Lung (tissue), 12 donors: ENCODE results near the gene PRR16. TPM values are rescaled to one million over a fixed set of nuclear protein-coding genes. Genes with fewer than 3 reads are reported as not detected.

Experiments
- ATAC-seq: fragments of 200-7000 bp; cut with Tn5 transposase; one replicate; pipeline ENCODE4 v1.9.1; 2020; ENCODE audit warnings: moderate number of reproducible peaks; ENCODE audit not compliant: insufficient read depth, low FRiP score
- DNase-seq, 3 donors: peaks; one replicate each; pipeline ENCODE4 v3.0.0-alpha.2; 2013 to 2017
- H3K27ac ChIP-seq, 2 donors: one replicate each; pipeline ENCODE4 v1.5.1; 2013; ENCODE audit warnings: mild to moderate bottlenecking in 2 of 2, moderate library complexity in 2 of 2, control low read depth in 1 of 2, inconsistent platforms in 1 of 2, low read depth in 1 of 2, low read length in 1 of 2
- H3K27me3 ChIP-seq, 3 donors: one replicate each; pipeline ENCODE4 v1.5.1; 2013; ENCODE audit warnings: low read length in 2 of 3; ENCODE audit not compliant: control insufficient read depth in 3 of 3, insufficient read depth in 3 of 3
- H3K36me3 ChIP-seq, 4 donors: one replicate each; pipeline ENCODE4 v1.5.1; 2013; ENCODE audit warnings: low read length in 4 of 4, mild to moderate bottlenecking in 1 of 4, moderate library complexity in 1 of 4; ENCODE audit not compliant: control insufficient read depth in 4 of 4, insufficient read depth in 4 of 4
- H3K4me1 ChIP-seq, 5 donors: one replicate each; pipeline ENCODE4 v1.5.1; 2013; ENCODE audit warnings: low read length in 5 of 5, mild to moderate bottlenecking in 2 of 5, moderate library complexity in 1 of 5; ENCODE audit not compliant: control insufficient read depth in 5 of 5, insufficient read depth in 5 of 5
- H3K4me3 ChIP-seq: one replicate; pipeline ENCODE4 v1.5.1; 2013; ENCODE audit warnings: mild to moderate bottlenecking, control low read depth, moderate library complexity
- H3K9ac ChIP-seq, 2 donors: one replicate each; pipeline ENCODE4 v1.5.1; 2013; ENCODE audit warnings: low read length in 2 of 2, control low read depth in 1 of 2; ENCODE audit not compliant: insufficient read depth in 1 of 2
- H3K9me3 ChIP-seq, 4 donors: one replicate each; pipeline ENCODE4 v1.5.1; 2013; ENCODE audit warnings: low read length in 3 of 4, mild to moderate bottlenecking in 1 of 4, moderate library complexity in 1 of 4; ENCODE audit not compliant: control insufficient read depth in 4 of 4, insufficient read depth in 3 of 4
- WGBS, 2 donors: extraction: QIAGEN DNeasy Blood & Tissue Kit; methylation state at CpG; one replicate each; pipeline ENCODE4 v1.1.7; 2013; 5-methylcytosine and 5-hydroxymethylcytosine counted together
- polyA plus RNA-seq, 2 donors: library from polyadenylated mRNA; stranded (reverse); fragments of 200-250 nt; gene quantifications; one replicate each; pipeline ENCODE4 v1.2.1, GENCODE V29; 2013
- total RNA-seq, 2 donors: library from RNA; depleted of rRNA in 1 of 2; stranded (reverse); fragments of >200 nt in 1 of 2; gene quantifications; one replicate each; pipeline ENCODE4 v1.2.1, GENCODE V29; 2014 to 2021
- TF ChIP-seq, protein P1 (sequence below): IDR thresholded peaks from 2 replicates; pipeline ENCODE4 v1.5.1; 2012; ENCODE audit warnings: mild to moderate bottlenecking; ENCODE audit errors: control extremely low read depth, extremely low read depth
- donor health status: control.
- donor health status: control.
- donor health status: Bipolar disorder and iron deficiency.
- donor health status: healthy.
- donor health status: DM: yes; HTN: yes; CAD: no.

PRR16 gene
- total and polyA plus RNA-seq, 4 donors: 1.1 to 6.6 (median 5.9) TPM

GRCh38 chr5:120602033-120602432, 137.9 kb downstream of the PRR16 start:
- Histone ChIP-seq H3K4me3 (no peak overlapping the region), H3K4me1 (peaks cover 0 to 2% (median 0%) of the 10 kb centered on the region in 5 donors), H3K9me3 (peaks cover 0 to 3% (median 0%) of the 10 kb centered on the region in 4 donors), H3K27me3 (no peaks in the 10 kb centered on the region), H3K36me3 (no peaks in the 10 kb centered on the region), H3K9ac (no peak overlapping the region), H3K27ac (no peak overlapping the region)
- DNase-seq (no peak), ATAC-seq (no peak)
- TF ChIP-seq, protein P1, sequence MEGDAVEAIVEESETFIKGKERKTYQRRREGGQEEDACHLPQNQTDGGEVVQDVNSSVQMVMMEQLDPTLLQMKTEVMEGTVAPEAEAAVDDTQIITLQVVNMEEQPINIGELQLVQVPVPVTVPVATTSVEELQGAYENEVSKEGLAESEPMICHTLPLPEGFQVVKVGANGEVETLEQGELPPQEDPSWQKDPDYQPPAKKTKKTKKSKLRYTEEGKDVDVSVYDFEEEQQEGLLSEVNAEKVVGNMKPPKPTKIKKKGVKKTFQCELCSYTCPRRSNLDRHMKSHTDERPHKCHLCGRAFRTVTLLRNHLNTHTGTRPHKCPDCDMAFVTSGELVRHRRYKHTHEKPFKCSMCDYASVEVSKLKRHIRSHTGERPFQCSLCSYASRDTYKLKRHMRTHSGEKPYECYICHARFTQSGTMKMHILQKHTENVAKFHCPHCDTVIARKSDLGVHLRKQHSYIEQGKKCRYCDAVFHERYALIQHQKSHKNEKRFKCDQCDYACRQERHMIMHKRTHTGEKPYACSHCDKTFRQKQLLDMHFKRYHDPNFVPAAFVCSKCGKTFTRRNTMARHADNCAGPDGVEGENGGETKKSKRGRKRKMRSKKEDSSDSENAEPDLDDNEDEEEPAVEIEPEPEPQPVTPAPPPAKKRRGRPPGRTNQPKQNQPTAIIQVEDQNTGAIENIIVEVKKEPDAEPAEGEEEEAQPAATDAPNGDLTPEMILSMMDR: no peak
- 90 to 97% methylated on average over 1 of the region's 1 CpG for WGBS, 2 donors

- TF ChIP-seq, protein P1: no peak
- no peak overlapping the region for H3K27ac ChIP-seq
- WGBS, 2 donors: 75 to 85% methylated on average over 2 of the region's 2 CpGs
These were observed 140.8 kb downstream of the PRR16 start for GRCh38 chr5:120604884-120605283.

GRCh38 chr5:120605325-120606079, 141.4 kb downstream of the PRR16 start:
- Histone ChIP-seq H3K9me3 (peaks cover 0 to 3% (median 0%) of the 10 kb centered on the region in 4 donors), H3K4me3 (no peak overlapping the region), H3K9ac (no peak overlapping the region), H3K4me1 (peaks cover 0 to 2% (median 0%) of the 10 kb centered on the region in 5 donors), H3K27me3 (no peaks in the 10 kb centered on the region), H3K36me3 (no peaks in the 10 kb centered on the region), H3K27ac (no peak overlapping the region)
- ATAC-seq (no peak), DNase-seq (no peak)
- 84 to 86% methylated on average over 1 of the region's 1 CpG for WGBS, 2 donors
- TF ChIP-seq, protein P1: no peak

More at GRCh38 chr5:120604884-120605283, 140.8 kb downstream of the PRR16 start:
- H3K9ac ChIP-seq: no peak overlapping the region
- ATAC-seq: no peak
- no peaks in the 10 kb centered on the region for H3K27me3 ChIP-seq
- H3K36me3 ChIP-seq: no peaks in the 10 kb centered on the region
- no peak for DNase-seq
- peaks cover 0 to 3% (median 0%) of the 10 kb centered on the region in 4 donors for H3K9me3 ChIP-seq
- H3K4me3 ChIP-seq: no peak overlapping the region
- peaks cover 0 to 2% (median 0%) of the 10 kb centered on the region in 5 donors for H3K4me1 ChIP-seq
